ENCODE results near the gene ZNF598.
"Not testable (repeated sequence)": the region's sequence is repeated elsewhere in the genome, so short reads cannot be mapped to it uniquely, and the experiment has no call there.

The ZNF598 gene

GRCh38 chr16:1974157-1975070, 35.2 kb downstream of the ZNF598 start:
- no peak for DNase-seq

GRCh38 chr16:1973461-1974156, 36.0 kb downstream of the ZNF598 start:
- DNase-seq, result no peak

DNA sequence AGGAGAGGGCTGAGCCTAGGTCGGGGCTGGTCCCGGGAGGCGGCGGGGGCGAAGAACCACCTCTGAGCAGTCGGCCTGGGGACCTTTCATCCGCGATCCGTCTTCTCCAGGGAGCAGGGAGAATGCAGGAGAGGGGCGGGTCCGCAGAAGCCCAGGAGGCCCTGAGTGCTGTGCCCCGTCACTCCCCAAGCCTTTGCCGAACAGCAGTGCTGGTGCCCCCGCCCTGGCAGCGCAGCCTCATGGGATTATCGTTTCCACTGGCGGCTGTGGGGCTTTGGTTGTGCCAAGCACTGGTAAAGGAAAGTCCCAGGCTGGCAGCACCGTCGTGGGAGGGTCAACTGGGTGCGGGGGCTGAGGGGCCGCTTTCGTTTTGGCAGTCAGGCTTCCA, 37.1 kb downstream of the ZNF598 start:
- DNase-seq, result no peak

GRCh38 chr16:1971796-1972489, 37.7 kb downstream of the ZNF598 start, which contains the start of gene TBL3:
TSS of gene TBL3 (plus strand) at chr16:1972053. CDS start at chr16:1972165, 112 bp downstream.
- peak; percentile 85 for DNase-seq

DNA sequence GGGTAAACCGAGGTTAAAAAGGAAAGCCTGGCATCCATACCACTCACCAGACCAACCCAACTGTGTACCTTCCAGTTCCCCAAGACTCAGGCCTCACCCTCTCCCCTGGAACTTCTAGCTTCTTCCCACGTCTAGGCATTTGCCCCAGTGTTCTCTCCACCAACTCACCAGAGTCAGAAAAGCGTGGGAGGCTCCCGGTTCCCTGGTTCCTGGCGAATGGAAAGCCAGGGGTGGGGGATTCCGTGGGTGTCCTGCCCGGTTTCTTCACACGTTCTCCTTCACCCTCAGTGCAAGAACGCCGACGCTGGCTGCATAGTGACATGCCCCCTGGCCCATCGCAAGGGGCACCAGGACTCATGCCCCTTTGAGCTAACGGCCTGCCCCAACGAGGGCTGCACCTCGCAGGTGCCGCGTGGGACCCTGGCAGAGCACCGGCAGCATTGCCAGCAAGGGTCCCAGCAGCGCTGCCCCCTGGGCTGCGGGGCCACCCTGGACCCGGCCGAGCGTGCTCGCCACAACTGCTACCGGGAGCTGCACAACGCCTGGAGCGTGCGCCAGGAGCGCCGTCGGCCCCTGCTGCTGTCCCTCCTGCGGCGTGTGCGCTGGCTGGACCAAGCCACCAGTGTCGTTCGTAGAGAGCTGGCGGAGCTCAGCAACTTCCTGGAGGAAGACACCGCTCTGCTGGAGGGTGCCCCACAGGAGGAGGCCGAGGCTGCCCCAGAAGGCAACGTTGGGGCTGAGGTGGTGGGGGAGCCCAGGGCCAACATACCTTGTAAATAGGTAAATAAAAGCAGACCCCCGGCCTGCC, 41.3 kb downstream of the ZNF598 start:
- no peak for DNase-seq

DNA sequence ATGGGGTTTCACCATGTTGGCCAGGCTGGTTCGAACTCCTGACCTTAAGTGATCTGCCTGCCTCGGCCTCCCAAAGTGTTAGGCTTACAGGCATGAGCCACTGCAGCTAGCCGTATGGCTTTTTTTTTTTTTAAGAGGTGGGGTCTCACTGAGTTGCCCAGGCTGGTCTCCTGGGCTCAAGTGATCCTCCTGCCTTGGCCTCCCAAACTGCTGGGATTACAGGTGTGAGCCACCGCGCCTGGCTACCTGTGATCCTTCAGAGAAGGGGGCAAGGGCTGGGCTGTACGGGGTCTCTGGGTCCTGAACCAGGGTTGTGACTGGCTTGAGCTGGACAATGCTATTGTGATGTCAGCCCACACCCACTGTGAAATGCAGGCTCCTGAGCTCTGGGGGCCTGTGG, 43.2 kb downstream of the ZNF598 start, which contains the start of gene RNF151:
Gene RNF151, plus strand, starts transcription at position 397 of the 400 bp plus-strand sequence. CDS start 26 bp downstream, outside the sequence.
- no peak for DNase-seq

DNA sequence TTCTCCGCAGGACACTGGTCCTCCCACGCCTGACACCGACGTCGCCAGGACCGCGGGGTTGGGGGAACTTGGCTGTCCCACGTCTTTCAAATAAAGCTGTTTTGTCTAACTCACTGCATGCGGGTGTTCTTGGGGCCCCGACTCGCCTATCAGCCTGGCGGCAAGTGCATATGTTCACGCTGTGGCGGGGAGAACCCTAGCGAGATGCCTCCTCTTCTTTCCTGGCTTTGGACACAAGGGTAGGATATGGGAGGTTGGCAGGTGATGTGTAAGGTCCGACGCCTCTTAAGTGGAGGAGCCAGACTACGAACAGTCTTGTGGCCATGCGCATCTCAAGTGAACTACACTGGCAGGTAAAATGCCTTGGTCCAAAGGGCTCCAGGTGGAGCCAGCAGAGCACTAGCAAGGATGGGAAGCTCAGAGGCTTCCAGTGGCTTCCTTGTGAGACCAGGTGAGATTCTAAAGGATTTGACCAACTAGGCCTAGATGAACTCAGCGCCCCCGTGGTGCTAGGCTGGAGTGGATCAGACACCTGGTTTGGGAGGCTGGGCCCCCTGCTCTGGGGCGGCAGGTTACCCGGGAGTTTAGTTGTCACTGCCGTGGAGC, 44.1 kb downstream of the ZNF598 start:
- no peak for DNase-seq

DNA sequence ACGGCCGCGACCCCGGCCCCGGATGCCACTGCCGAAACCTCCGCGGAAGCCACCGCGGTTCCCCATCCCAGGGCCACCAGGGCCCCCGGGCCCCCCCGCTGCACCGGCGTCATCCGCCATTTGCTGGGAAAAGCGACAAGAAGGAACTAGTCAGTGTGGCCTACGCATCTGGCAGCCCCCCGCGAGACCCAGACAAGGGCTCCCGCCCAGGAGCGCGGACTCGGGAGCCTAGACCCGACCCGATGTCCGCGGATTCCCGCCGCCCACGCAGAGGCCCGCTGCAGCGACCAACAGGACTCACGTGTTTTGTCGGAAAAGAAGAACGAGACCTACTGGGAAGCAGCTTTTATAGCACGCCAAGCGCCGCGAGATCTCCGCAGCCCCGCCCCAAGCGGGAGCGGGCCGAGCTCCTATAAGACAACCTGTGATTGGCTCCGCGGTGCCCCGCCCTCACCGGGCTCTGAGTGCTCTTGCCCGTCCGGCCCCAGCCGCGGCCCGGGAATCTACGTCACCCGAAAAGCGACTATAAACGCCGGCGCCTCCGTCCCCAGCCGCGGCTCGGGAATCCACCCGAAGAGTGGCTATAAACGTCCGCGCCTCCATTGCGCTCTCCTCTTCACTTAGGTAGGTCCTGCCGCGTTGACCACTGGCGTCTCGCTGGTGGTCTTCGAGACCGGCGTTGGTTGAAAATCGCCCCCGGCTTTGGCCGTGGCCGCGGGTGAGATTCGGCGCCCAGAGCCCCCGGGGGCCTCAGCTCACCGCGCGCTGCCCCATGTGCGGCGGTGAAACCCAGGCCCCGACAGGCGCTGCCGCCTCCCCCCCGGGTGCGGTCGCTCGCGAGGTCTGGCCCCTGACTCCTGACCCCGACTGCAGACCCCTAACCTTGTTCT, 44.9 kb downstream of the ZNF598 start, which contains the start of gene RPS2:
Gene RPS2, minus strand, starts transcription at position 321 of the 890 bp plus-strand sequence. Its CDS starts 201 bp downstream, at position 120.
- peak; percentile 96 for DNase-seq

- DNase-seq, result no peak
Measured at GRCh38 chr16:1963806-1964505, 45.7 kb downstream of the ZNF598 start.

DNA sequence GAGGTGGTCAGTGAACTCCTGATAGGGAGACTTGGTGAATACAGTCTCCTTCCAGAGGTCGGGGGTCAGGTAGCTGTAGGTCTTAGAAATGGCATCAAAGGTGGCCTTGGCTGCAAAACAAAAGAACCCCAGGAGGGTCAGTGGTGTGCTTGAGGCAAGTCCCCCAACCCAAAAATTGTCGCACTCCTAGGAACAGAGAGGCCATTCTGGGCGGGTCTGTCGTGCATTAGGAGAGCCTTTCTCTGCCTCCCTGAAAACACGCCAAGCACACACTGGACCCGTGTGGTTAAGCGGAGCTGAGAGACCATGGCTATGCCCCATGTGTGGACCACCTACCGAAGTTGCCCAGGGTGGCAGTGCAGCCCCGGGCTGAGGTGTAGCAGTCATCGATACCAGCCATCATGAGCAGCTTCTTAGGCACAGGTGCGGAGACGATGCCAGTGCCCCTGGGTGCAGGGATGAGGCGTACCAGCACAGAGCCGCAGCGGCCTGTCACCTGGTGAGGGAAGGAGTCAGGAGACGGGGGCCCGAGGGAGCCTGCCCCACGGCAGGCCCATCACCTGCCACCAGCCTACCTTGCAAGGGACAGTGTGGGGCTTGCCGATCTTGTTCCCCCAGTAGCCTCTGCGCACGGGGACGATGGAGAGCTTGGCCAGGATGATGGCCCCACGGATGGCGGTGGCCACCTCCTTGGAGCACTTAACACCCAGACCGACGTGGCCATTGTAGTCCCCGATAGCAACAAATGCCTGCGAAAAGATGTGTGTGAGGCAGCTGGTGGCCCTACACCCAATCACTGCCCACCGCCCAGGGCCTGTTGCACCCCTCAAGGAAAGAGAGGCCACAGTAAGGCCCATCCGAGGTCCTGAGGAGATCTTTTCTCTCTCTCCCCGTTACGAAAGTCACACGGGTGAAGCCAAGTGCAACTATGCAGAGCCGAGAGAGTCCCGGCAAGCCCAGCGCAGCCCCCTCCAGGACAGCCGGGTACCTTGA, 47.2 kb downstream of the ZNF598 start:
- DNase-seq, result not testable (repeated sequence)

DNA sequence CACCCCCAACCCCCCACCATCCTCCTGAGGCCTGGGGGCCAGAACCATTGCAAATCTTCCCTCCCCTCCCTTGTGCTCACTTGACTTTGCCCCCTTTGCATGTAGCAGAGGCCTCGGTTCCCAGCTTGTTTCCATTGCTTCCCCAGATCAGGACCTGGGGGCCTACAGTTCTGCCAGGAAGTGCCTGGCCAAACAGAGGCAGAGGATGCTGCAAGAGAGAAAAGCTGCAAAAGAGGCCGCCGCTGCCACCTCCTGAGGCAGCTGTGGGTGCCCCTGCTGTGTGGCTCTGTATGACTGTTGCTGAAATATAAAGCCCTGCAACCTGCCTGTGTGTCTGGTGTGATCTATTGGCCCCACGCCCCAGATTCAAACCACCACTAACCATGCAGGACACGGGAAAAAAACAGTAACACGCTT, 48.0 kb downstream of the ZNF598 start:
- no peak for DNase-seq

DNA sequence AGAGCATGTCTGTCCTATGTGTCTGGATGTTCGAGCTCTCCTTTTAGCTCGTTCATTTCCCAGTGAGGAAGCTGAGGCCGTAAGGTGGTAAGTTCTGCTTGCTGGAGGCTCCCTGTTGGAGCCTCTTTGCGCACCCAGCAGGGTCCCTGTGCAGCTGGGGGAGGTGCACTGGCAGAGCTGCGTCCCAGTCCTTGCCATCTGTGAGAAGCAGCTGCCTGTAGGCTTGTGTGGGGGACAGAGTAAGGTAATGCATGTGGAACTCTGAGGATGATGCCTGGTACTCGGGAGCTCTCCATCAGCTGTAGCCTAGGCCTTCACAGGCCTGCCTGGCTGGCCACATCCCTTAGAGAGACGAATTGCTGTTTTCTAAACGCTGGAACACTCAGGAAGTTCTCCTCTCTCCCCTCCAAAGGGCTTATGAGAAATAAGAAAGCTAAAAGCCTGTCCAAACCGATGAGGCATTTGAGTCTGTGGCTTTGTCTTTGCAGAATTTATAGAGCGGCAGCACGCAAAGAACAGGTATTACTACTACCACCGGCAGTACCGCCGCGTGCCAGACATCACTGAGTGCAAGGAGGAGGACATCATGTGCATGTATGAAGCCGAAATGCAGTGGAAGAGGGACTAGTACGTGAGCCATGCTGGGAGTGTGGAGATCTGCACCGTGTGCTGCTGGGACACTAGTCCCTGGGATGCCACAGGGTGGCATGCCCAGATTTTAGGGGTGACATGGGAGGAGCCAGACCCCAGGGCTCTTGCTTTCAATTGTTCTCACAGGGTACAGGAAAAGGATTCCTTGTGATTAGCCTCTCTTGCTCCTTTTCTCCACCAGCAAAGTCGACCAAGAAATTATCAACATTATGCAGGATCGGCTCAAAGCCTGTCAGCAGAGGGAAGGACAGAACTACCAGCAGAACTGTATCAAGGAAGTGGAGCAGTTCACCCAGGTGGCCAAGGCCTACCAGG, 48.7 kb downstream of the ZNF598 start:
- no peak for DNase-seq

DNA sequence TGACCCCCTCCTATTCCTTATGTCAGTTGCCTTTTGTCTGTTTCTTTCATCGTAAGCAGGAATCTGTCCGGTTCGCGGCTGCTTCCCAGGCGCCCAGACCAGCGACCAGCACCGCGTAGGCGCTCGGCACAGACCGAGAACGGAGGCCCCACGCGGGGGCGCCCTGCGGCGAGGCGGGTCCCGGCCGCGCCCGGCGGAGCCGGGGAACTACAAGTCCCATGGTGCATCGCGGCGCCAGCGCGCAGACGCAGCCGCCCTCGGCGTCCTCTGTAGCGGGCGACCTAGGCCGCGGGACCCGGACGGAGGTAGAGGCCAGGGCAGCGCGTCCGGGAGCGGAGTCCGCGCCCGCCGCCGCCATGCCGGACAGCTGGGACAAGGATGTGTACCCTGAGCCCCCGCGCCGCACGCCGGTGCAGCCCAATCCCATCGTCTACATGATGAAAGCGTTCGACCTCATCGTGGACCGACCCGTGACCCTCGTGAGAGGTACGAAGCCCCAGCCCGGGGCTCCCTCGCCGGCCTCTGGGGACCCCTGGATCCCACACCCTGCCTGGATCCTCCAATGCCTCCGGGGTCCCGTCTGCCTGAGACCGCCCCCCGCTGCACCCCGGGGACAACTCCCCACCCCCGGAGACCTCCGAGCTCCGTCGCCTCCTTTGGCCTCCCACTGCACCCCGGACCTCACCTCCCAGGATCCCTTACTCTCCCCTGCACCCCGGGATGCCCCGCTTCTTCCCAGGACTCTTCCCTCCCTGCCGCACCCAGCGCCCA, 50.2 kb downstream of the ZNF598 start, which contains the start of gene NDUFB10:
Gene NDUFB10, plus strand, starts transcription at position 270 of the 771 bp plus-strand sequence. Its CDS starts 87 bp downstream, at position 357.
- DNase-seq, result peak; percentile 72

DNA sequence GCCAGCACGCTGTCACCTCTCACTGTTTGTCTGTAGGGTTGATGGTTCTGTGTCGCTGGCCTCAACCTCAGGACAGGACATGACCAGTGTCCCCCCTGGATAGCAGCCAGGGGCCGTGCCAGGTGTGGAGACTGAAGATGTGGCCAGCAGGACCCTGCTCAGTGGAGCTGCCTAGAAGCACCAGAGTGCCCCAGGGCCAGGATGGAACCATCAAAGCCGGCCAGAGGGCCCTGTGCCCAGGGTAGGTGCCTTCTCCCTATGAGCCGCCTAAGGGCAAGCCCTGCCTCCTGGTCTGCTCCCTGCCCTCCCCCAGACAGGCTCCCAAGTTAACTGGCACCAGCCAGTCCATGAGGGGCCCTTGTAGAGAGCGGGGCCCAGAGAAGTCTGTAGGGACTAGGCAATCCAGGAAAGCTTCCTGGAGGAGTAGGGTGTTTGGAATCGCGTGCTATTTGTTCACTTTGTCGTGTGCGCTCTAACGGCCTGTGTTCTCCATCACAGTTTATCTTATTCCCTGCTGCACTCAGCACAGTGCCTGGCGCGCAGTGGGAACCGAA, 50.8 kb downstream of the ZNF598 start:
- no peak for DNase-seq

DNA sequence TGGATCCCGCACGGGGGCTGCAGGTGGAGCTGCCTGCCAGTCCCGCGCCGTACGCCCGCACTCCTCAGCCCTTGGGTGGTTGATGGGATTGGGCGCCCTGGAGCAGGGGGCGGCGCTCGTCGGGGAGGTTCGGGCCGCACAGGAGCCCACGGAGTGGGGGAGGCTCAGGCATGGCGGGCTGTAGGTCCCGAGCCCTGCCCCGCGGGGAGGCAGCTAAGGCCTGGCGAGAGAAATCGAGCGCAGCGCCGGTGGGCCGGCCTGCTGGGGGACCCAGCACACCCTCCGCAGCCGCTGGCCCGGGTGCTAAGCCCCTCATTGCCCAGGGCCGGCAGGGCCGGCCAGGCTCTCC, 51.5 kb downstream of the ZNF598 start:
- DNase-seq, result not testable (repeated sequence)
